ENCODE data around the gene VEZT.

VEZT gene

GRCh38 chr12:95205685-95206084 is 11.9 kb upstream of the VEZT start:
- peaks cover 7% of the 10 kb centered on the region for H3K4me1 Mint-ChIP-seq
- no peak overlapping the region for H3K27ac Mint-ChIP-seq
- H3K36me3 Mint-ChIP-seq (ENCODE audit: low read depth), result no peaks in the 10 kb centered on the region
- no peak overlapping the region for H3K4me3 Mint-ChIP-seq
- no peak for ATAC-seq
- DNase-seq, result no peak
- H3K27me3 Mint-ChIP-seq, result no peaks in the 10 kb centered on the region
- no peaks in the 10 kb centered on the region for H3K9me3 Mint-ChIP-seq

GRCh38 chr12:95206916-95207315 is 10.7 kb upstream of the VEZT start:
- no peaks in the 10 kb centered on the region for H3K9me3 Mint-ChIP-seq

GRCh38 chr12:95207407-95207806 is 10.2 kb upstream of the VEZT start:
- no peak for DNase-seq
- Mint-ChIP-seq H3K27ac (no peak overlapping the region), H3K4me1 (peaks cover 7% of the 10 kb centered on the region), H3K9me3 (no peaks in the 10 kb centered on the region), H3K27me3 (no peaks in the 10 kb centered on the region), H3K36me3 (ENCODE audit: low read depth) (no peaks in the 10 kb centered on the region), H3K4me3 (no peak overlapping the region)
- ATAC-seq, result no peak

More at GRCh38 chr12:95206916-95207315, 10.7 kb upstream of the VEZT start:
- Mint-ChIP-seq H3K27ac (no peak overlapping the region), H3K4me3 (no peak overlapping the region), H3K36me3 (ENCODE audit: low read depth) (no peaks in the 10 kb centered on the region), H3K4me1 (peaks cover 7% of the 10 kb centered on the region), H3K27me3 (no peaks in the 10 kb centered on the region)
- no peak for ATAC-seq
- no peak for DNase-seq

- peaks cover 5% of the 10 kb centered on the region for H3K4me1 Mint-ChIP-seq
- no peaks in the 10 kb centered on the region for H3K9me3 Mint-ChIP-seq
- ATAC-seq, result no peak
- H3K4me3 Mint-ChIP-seq, result no peak overlapping the region
- no peaks in the 10 kb centered on the region for H3K27me3 Mint-ChIP-seq
- H3K27ac Mint-ChIP-seq, result no peak overlapping the region
- H3K36me3 Mint-ChIP-seq (ENCODE audit: low read depth), result no peaks in the 10 kb centered on the region
- DNase-seq, result no peak
These were observed 8.9 kb upstream of the VEZT start for GRCh38 chr12:95208678-95209077.

- H3K9me3 Mint-ChIP-seq, result no peaks in the 10 kb centered on the region
- no peak for ATAC-seq
- no peak overlapping the region for H3K4me3 Mint-ChIP-seq
- peaks cover 12% of the 10 kb centered on the region for H3K4me1 Mint-ChIP-seq
- peaks cover under 1% of the 10 kb centered on the region for H3K36me3 Mint-ChIP-seq (ENCODE audit: low read depth)
- DNase-seq, result no peak
- H3K27me3 Mint-ChIP-seq, result peaks cover 12% of the 10 kb centered on the region
- H3K27ac Mint-ChIP-seq, result no peak overlapping the region
These were observed 5.0 kb upstream of the VEZT start for GRCh38 chr12:95212586-95212985.

- ATAC-seq (no peak), DNase-seq (no peak)
- no peak overlapping the region for H3K4me3 Mint-ChIP-seq
- H3K27ac Mint-ChIP-seq, result no peak overlapping the region
- H3K4me1 Mint-ChIP-seq, result peaks cover 13% of the 10 kb centered on the region
- H3K36me3 Mint-ChIP-seq (ENCODE audit: low read depth), result peaks cover 2% of the 10 kb centered on the region
- H3K27me3 Mint-ChIP-seq, result peaks cover 12% of the 10 kb centered on the region
- H3K9me3 Mint-ChIP-seq, result no peaks in the 10 kb centered on the region
These were observed 4.5 kb upstream of the VEZT start for GRCh38 chr12:95213119-95213518.

- ATAC-seq, result no peak
- peaks cover 17% of the 10 kb centered on the region for H3K4me1 Mint-ChIP-seq
- H3K36me3 Mint-ChIP-seq (ENCODE audit: low read depth), result peaks cover 4% of the 10 kb centered on the region
- DNase-seq, result no peak
- no peak overlapping the region for H3K4me3 Mint-ChIP-seq
- peaks cover 12% of the 10 kb centered on the region for H3K27me3 Mint-ChIP-seq
- no peak overlapping the region for H3K27ac Mint-ChIP-seq
- H3K9me3 Mint-ChIP-seq, result no peaks in the 10 kb centered on the region
These were observed 3.7 kb upstream of the VEZT start for GRCh38 chr12:95213928-95214327.

GRCh38 chr12:95214466-95214865 is 3.1 kb upstream of the VEZT start:
- Mint-ChIP-seq H3K9me3 (no peaks in the 10 kb centered on the region), H3K4me1 (peaks cover 20% of the 10 kb centered on the region), H3K27me3 (peaks cover 12% of the 10 kb centered on the region), H3K4me3 (no peak overlapping the region), H3K27ac (no peak overlapping the region), H3K36me3 (ENCODE audit: low read depth) (peaks cover 5% of the 10 kb centered on the region)
- no peak for DNase-seq
- ATAC-seq, result no peak

- H3K4me1 Mint-ChIP-seq, result peaks cover 33% of the 10 kb centered on the region
- DNase-seq, result no peak
- peaks cover 12% of the 10 kb centered on the region for H3K27me3 Mint-ChIP-seq
- peaks cover 10% of the 10 kb centered on the region for H3K36me3 Mint-ChIP-seq (ENCODE audit: low read depth)
- H3K4me3 Mint-ChIP-seq, result peak overlapping the region; percentile 98
- no peak for ATAC-seq
- no peak overlapping the region for H3K27ac Mint-ChIP-seq
- H3K9me3 Mint-ChIP-seq, result no peaks in the 10 kb centered on the region
These were observed 1.7 kb upstream of the VEZT start for GRCh38 chr12:95215949-95216348.

GRCh38 chr12:95216711-95217376 is 763 bp upstream of the VEZT start:
- Mint-ChIP-seq H3K27me3 (peaks cover 12% of the 10 kb centered on the region), H3K9me3 (no peaks in the 10 kb centered on the region), H3K4me3 (peak overlapping the region; percentile 98), H3K4me1 (peaks cover 35% of the 10 kb centered on the region), H3K36me3 (ENCODE audit: low read depth) (peaks cover 10% of the 10 kb centered on the region), H3K27ac (peak overlapping the region; percentile 71)
- no peak for DNase-seq
- peak; percentile 13 for ATAC-seq

GRCh38 chr12:95218150-95219133 is 835 bp downstream of the VEZT start:
- Mint-ChIP-seq H3K36me3 (ENCODE audit: low read depth) (peaks cover 12% of the 10 kb centered on the region), H3K4me3 (peak overlapping the region; percentile 98), H3K4me1 (peaks cover 40% of the 10 kb centered on the region), H3K9me3 (no peaks in the 10 kb centered on the region), H3K27ac (peak overlapping the region; percentile 99), H3K27me3 (peaks cover 12% of the 10 kb centered on the region)
- DNase-seq (peak; percentile 54), ATAC-seq (peak; percentile 17)

GRCh38 chr12:95220190-95220589 is 2.6 kb downstream of the VEZT start:
- H3K27me3 Mint-ChIP-seq, result peaks cover 11% of the 10 kb centered on the region
- H3K36me3 Mint-ChIP-seq (ENCODE audit: low read depth), result peaks cover 23% of the 10 kb centered on the region
- H3K9me3 Mint-ChIP-seq, result no peaks in the 10 kb centered on the region
- DNase-seq, result no peak
- peak overlapping the region; percentile 59 for H3K4me3 Mint-ChIP-seq
- H3K27ac Mint-ChIP-seq, result peak overlapping the region; percentile 46
- peaks cover 54% of the 10 kb centered on the region for H3K4me1 Mint-ChIP-seq
- no peak for ATAC-seq

GRCh38 chr12:95220726-95221125 is 3.1 kb downstream of the VEZT start:
- peaks cover 8% of the 10 kb centered on the region for H3K27me3 Mint-ChIP-seq
- ATAC-seq, result no peak
- H3K36me3 Mint-ChIP-seq (ENCODE audit: low read depth), result peaks cover 26% of the 10 kb centered on the region
- H3K27ac Mint-ChIP-seq, result peak overlapping the region; percentile 46
- peak overlapping the region; percentile 59 for H3K4me3 Mint-ChIP-seq
- H3K4me1 Mint-ChIP-seq, result peaks cover 52% of the 10 kb centered on the region
- H3K9me3 Mint-ChIP-seq, result no peaks in the 10 kb centered on the region
- no peak for DNase-seq

- Mint-ChIP-seq H3K4me1 (peaks cover 42% of the 10 kb centered on the region), H3K27ac (no peak overlapping the region)
These were observed 6.9 kb downstream of the VEZT start for GRCh38 chr12:95224202-95225170.

More at GRCh38 chr12:95224202-95225170, 6.9 kb downstream of the VEZT start:
- no peaks in the 10 kb centered on the region for H3K27me3 Mint-ChIP-seq
- H3K36me3 Mint-ChIP-seq (ENCODE audit: low read depth), result peaks cover 23% of the 10 kb centered on the region
- no peak overlapping the region for H3K4me3 Mint-ChIP-seq
- DNase-seq, result no peak
- ATAC-seq, result peak; percentile 75
- no peaks in the 10 kb centered on the region for H3K9me3 Mint-ChIP-seq
